Aorta (tissue), 5 donors: ENCODE results near the gene CDC42. TPM values are rescaled to one million over a fixed set of nuclear protein-coding genes. Genes with fewer than 3 reads are reported as not detected.
"Not testable (repeated sequence)": the region's sequence is repeated elsewhere in the genome, so short reads cannot be mapped to it uniquely, and the experiment has no call there.

ENCODE experiments used
- ATAC-seq: fragments of 200-7000 bp; cut with Tn5 transposase; one replicate; pipeline ENCODE4 v1.9.1; 2022; ENCODE audit warnings: moderate library complexity; ENCODE audit not compliant: low FRiP score
- DNase-seq, 2 donors: peaks; one replicate each; pipeline ENCODE4 v3.0.0-alpha.2; 2020
- H3K27ac ChIP-seq, 2 donors: one replicate each; pipeline ENCODE4 v1.5.1; 2013; ENCODE audit warnings: low read length in 2 of 2, mild to moderate bottlenecking in 2 of 2, moderate library complexity in 2 of 2, control low read depth in 1 of 2, inconsistent platforms in 1 of 2, low read depth in 1 of 2
- H3K27me3 ChIP-seq, 2 donors: one replicate each; pipeline ENCODE4 v1.6.1; 2013; ENCODE audit warnings: control low read depth in 1 of 2, low read length in 1 of 2, mild to moderate bottlenecking in 1 of 2, moderate library complexity in 1 of 2; ENCODE audit not compliant: insufficient read depth in 2 of 2, control insufficient read depth in 1 of 2
- H3K36me3 ChIP-seq, 2 donors: one replicate each; pipeline ENCODE4 v1.6.1; 2013; ENCODE audit warnings: control low read depth in 1 of 2, low read length in 1 of 2, mild to moderate bottlenecking in 1 of 2; ENCODE audit not compliant: insufficient read depth in 2 of 2, control insufficient read depth in 1 of 2
- H3K4me1 ChIP-seq, 2 donors: one replicate each; pipeline ENCODE4 v1.6.1; 2013; ENCODE audit warnings: low read length in 2 of 2, control low read depth in 1 of 2, mild to moderate bottlenecking in 1 of 2, moderate library complexity in 1 of 2; ENCODE audit not compliant: insufficient read depth in 2 of 2, control insufficient read depth in 1 of 2
- H3K4me3 ChIP-seq, 2 donors: one replicate each; pipeline ENCODE4 v1.5.1; 2013; ENCODE audit warnings: low read length in 2 of 2, control low read depth in 1 of 2, mild to moderate bottlenecking in 1 of 2
- H3K9me3 ChIP-seq: one replicate; pipeline ENCODE4 v1.6.1; 2013; ENCODE audit warnings: mild to moderate bottlenecking, low read length; ENCODE audit not compliant: control insufficient read depth
- WGBS, 2 donors: extraction: QIAGEN DNeasy Blood & Tissue Kit; methylation state at CpG; one replicate each; pipeline ENCODE4 v1.1.7; 2013; 5-methylcytosine and 5-hydroxymethylcytosine counted together
- intact Hi-C, 2 donors: fragments of 100-400 bp; cut with DNase I; formaldehyde crosslinking; loops; one replicate each; pipeline versions ENCODE4 v1.14.2 to v1.15.0; 2022
- polyA plus RNA-seq, 2 donors: library from polyadenylated mRNA; stranded (reverse); fragments of 200-250 nt; gene quantifications; one replicate each; pipeline ENCODE4 v1.2.3, GENCODE V29; 2013
- total RNA-seq, 2 donors: library from RNA; stranded (reverse); fragmentation: NEBNext Ultra II Directional; extraction: Animal tissue kit (Norgen Biotek cat#: 25700); gene quantifications; one replicate each; pipeline ENCODE4 v1.2.1, GENCODE V29; 2021
- donor health status: healthy with polysubstance abuse.
- donor health status: Bipolar disorder and iron deficiency.
- donor health status: DM: no; HTN: no; CAD: no.
- donor health status: DM: no; HTN: no; CAD: no.
- donor health status: DM: yes; HTN: yes; CAD: no.

Gene CDC42
- total and polyA plus RNA-seq, 4 donors, result 123 to 211 (median 190) TPM

DNA sequence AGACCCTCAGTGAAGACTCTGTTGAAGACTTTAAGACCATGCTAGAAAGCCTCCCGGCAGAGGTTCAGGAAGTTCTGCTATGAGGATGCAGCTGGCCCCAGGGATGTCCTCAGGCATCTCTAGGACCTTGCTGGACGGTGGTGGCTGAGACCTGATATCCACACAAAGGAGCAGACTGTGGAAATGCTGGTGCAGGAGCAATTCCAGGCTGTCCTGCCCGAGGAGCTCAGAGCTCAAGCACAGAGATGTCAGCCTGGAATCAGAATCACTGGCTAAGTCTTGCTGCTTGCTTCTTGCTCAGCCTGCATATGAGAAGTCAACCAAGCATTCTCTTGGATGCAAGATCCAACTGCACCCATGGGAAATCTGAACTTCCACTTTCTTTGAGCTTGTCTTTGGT lies 22.0 kb upstream of the CDC42 start:
- no peaks in the 10 kb centered on the region for H3K4me1 ChIP-seq
- intact Hi-C loops, result no loop called here
- no peaks in the 10 kb centered on the region for H3K27me3 ChIP-seq
- WGBS, 2 donors, result 83 to 88% methylated on average over 3 of the region's 3 CpGs
- peaks cover 0 to 3% of the 10 kb centered on the region in 2 donors for H3K36me3 ChIP-seq
- H3K4me3 ChIP-seq, result no peak overlapping the region
- H3K9me3 ChIP-seq, result no peaks in the 10 kb centered on the region
- H3K27ac ChIP-seq, result no peak overlapping the region
- DNase-seq, result peak in 1 of 2 donors; percentile 29
- no peak for ATAC-seq

DNA sequence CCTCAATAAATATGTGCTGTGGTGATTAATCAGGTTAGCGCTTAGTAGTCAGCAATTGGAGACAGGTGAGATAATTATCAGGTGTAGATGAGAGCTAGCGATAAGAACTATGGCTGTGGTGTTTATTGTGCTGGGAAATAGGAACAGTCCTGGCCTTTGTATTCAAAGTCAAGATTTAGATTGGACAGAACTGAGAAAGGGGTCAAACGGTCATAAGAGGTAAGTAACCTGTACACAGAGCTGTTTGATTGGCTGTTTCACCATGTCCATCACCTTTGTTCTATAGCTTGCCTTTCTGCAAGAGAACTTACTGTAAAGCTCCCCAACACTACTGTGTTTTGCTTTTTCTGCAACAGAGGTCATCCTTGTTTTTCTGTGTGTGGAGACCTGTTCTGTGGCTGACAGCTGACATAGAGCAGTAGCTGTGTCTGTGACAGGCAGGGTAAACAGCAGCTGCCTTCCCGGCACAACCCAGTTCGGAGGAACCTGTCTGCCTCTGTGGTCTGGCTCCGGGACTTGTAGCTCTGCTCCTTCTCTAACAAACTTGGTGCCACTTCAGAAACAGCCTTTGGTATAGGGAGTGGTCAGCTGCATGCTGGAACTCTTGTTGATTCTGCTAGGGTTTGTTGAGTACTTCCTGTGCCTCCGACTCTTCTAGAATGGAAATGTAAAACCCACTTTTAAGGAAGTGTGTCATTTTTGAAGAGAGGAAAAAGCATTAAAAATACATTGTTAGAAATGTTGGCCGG lies 21.1 kb upstream of the CDC42 start:
- Histone ChIP-seq H3K27ac (no peak overlapping the region), H3K4me1 (no peaks in the 10 kb centered on the region), H3K9me3 (no peaks in the 10 kb centered on the region), H3K4me3 (no peak overlapping the region), H3K27me3 (no peaks in the 10 kb centered on the region), H3K36me3 (peaks cover 0 to 3% of the 10 kb centered on the region in 2 donors)
- DNase-seq (peak in 1 of 2 donors; percentile 57), ATAC-seq (no peak)
- intact Hi-C loops, result no loop called here
- 80 to 85% methylated on average over 8 of the region's 8 CpGs for WGBS, 2 donors

DNA sequence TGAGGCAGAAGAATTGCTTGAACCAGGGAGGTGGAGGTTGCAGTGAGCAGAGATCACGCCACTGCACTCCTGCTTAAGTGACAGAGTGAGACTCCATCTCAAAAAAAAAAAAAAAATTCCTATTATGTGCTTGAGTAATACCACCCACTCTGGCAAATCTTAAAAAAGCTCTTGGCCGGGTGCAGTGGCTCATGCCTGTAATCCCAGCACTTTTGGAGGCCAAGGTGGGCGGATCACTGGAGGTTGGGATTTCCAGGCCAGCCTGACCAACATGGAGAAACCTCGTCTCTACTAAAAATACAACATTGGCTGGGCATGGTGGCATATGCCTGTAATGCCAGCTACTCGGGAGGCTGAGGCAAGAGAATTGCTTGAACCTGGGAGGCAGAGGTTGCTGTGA lies 17.7 kb upstream of the CDC42 start:
- DNase-seq, H3K36me3 ChIP-seq, ATAC-seq, intact Hi-C loops, H3K27ac ChIP-seq, H3K4me3 ChIP-seq, H3K4me1 ChIP-seq, H3K9me3 ChIP-seq, H3K27me3 ChIP-seq: not testable (repeated sequence)
- 39 to 75% methylated on average over 5 of the region's 5 CpGs for WGBS, 2 donors

DNA sequence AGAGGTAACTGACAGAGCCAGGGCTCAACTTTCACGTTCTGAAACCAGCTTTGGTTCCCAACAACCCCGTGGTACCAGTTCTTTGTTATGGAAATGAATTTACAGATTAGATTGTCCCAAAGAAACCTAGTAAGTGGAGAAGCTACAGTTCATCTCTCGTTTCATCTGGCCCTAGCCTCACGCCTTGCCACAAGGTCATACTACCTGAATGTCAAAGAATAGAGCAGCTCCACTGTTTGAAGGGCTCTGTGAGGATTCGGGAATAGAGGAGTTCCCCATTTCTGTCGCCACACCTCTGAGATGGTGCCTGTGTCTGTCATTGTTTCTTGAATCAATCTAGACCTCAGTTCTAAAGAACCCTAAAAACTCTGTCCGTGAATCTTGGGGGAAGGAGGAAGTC lies 15.0 kb upstream of the CDC42 start:
- H3K4me1 ChIP-seq, result no peaks in the 10 kb centered on the region
- H3K36me3 ChIP-seq, result no peaks in the 10 kb centered on the region
- H3K9me3 ChIP-seq, result no peaks in the 10 kb centered on the region
- intact Hi-C loops, result no loop called here
- DNase-seq, result no peak
- no peak overlapping the region for H3K4me3 ChIP-seq
- ATAC-seq, result no peak
- WGBS, 2 donors, result 64 to 73% methylated on average over 7 of the region's 7 CpGs
- no peaks in the 10 kb centered on the region for H3K27me3 ChIP-seq
- no peak overlapping the region for H3K27ac ChIP-seq

DNA sequence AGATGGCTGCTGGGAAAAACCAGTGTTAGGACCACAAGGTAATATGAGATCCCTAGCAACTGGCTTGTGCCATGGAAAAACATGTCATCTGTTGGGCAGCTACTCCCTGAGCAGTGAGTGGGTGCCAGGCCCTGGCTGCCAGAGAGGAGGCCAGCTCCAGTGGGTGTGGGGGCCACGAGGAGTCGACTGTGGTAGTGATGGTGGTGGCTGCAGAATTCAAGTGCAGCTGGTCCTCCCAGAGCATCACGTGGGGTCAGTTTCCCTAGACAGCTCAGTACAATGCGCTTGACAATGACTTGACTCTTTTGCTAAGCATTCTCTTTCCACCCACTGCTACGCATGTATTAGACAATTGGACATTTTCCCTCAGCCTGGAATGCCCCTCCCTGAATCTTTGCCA lies 14.5 kb upstream of the CDC42 start:
- Histone ChIP-seq H3K27ac (no peak overlapping the region), H3K36me3 (no peaks in the 10 kb centered on the region), H3K27me3 (no peaks in the 10 kb centered on the region), H3K4me1 (no peaks in the 10 kb centered on the region), H3K9me3 (no peaks in the 10 kb centered on the region), H3K4me3 (no peak overlapping the region)
- intact Hi-C loops, result no loop called here
- ATAC-seq (no peak), DNase-seq (no peak)
- WGBS, 2 donors, result 52 to 55% methylated on average over 5 of the region's 5 CpGs

DNA sequence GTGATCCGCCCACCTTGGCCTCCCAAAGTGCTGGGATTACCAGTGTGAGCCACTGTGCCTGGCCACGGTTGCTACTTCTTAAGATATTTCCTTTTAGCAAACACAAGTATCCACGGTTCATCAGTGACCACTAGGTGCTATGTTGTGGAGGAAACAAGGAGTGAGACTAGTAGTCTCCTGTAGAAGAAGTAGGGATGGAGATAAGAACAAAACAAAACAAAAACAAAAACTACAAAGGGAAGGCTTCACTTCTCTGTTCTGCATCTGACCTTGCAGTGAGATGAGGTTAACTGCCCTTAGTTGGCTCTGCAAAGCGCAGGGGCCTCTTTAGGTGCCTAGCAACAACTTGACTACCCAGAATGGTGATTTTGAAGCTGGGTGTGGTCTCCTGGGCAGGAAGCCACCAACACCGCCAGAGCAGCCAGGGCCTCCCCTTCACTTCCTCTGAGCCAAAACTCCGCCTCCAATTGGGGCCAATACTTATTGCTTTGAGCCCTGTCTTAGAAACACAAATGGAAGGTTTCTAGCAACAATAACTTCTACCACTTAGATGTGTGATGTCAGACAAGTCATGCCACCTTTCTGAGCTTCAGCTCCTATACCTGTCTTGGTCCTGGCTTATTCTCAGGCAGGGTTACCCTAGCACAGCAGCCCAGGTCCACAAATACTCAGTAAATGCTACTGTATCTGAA lies 12.8 kb upstream of the CDC42 start:
- intact Hi-C loops, result no loop called here
- ATAC-seq (peak; percentile 62), DNase-seq (peak; percentile 73 to 79)
- Histone ChIP-seq H3K9me3 (no peaks in the 10 kb centered on the region), H3K36me3 (no peaks in the 10 kb centered on the region), H3K4me1 (no peaks in the 10 kb centered on the region), H3K27ac (no peak overlapping the region), H3K4me3 (no peak overlapping the region), H3K27me3 (no peaks in the 10 kb centered on the region)
- WGBS, 2 donors, result 65 to 66% methylated on average over 6 of the region's 6 CpGs

DNA sequence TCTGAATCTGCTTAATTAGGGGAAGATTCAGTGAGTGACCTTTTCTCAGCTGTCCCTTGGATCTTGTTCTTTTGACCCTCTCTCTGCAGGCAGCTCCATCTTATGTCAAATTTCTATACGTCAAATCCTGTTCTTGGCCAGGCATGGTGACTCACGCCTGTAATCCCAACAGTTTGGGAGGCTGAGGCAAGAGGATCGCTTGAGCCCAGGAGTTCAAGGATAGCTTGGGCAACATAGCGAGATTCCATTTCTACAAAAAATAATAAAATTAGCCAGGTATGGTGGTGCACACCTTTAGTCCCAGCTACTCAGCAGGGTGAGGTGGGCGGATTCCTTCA lies 12.3 kb upstream of the CDC42 start:
- Histone ChIP-seq H3K27ac (no peak overlapping the region), H3K27me3 (no peaks in the 10 kb centered on the region), H3K4me1 (no peaks in the 10 kb centered on the region), H3K36me3 (no peaks in the 10 kb centered on the region), H3K4me3 (no peak overlapping the region), H3K9me3 (peaks cover under 1% of the 10 kb centered on the region)
- no peak for ATAC-seq
- no peak for DNase-seq
- intact Hi-C loops, result no loop called here
- 94 to 95% methylated on average over 5 of the region's 5 CpGs for WGBS, 2 donors

DNA sequence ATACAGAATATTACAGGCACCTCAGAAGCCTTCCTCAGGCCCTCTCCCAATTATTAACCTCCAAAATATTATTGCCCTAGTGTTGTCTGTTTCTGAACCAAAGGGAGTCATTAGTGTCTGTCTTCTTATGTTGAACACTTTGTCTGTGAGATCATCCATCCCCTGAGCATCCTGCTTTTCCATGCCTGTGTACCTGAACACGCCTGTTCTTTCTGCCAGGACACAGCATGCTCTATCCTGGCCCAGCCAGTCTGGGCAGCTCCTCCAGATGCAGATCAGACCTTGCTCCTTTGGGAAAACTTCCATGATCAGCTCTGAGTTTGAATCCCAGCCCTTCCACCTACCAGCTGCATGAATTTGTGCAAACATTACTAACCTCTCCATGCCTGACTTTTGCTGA lies 11.0 kb upstream of the CDC42 start:
- DNase-seq (no peak), ATAC-seq (no peak)
- intact Hi-C loops, result no loop called here
- WGBS, 2 donors, result 96% methylated on average over 1 of the region's 1 CpG
- Histone ChIP-seq H3K4me3 (no peak overlapping the region), H3K27me3 (no peaks in the 10 kb centered on the region), H3K9me3 (peaks cover 3% of the 10 kb centered on the region), H3K36me3 (no peaks in the 10 kb centered on the region), H3K27ac (no peak overlapping the region), H3K4me1 (no peaks in the 10 kb centered on the region)

DNA sequence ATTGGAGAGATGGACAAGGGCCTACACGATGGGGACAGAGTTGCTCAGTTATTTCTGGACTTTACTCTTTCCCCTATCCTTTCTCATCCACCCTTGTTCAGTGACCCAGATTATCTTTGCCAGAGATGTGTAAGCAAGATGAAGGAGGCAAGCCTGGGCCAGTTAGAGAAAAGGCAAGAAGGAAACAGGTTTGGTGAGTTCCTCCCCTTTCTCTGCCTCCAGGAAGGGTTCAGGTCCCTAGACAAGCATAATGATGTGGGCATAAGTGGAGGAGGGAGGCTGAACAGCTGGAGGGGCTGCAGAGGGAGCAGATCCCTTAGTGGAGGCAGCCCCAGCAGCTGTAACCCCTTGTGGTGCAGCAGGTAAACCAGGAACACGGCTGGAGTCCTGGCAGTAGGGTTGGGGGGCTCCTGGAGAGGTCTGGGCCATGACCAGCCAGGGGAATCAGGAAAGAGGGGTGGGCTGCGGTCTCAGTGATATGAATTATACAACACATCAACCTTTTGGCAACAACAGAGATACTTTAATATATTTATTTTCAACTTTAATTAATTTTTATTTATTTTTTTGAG lies 9.2 kb upstream of the CDC42 start:
- DNase-seq (no peak), ATAC-seq (no peak)
- H3K36me3 ChIP-seq, result no peaks in the 10 kb centered on the region
- WGBS, 2 donors, result 69 to 77% methylated on average over 3 of the region's 3 CpGs
- no peaks in the 10 kb centered on the region for H3K27me3 ChIP-seq
- intact Hi-C loops, result no loop called here
- no peaks in the 10 kb centered on the region for H3K4me1 ChIP-seq
- no peak overlapping the region for H3K4me3 ChIP-seq
- H3K9me3 ChIP-seq, result peaks cover 3% of the 10 kb centered on the region
- no peak overlapping the region for H3K27ac ChIP-seq
